Measurements from ENCODE around the gene TSPOAP1. TPM values are rescaled to one million over a fixed set of nuclear protein-coding genes. Genes with fewer than 3 reads are reported as not detected.

Gene TSPOAP1
- total and polyA plus RNA-seq, 10 of the 15 experiments (the other 5 are each of a cell fraction or from before 2014, with no cell fraction given), result 0.58 to 16.4 (median 4.2) TPM; not detected in 1

DNA sequence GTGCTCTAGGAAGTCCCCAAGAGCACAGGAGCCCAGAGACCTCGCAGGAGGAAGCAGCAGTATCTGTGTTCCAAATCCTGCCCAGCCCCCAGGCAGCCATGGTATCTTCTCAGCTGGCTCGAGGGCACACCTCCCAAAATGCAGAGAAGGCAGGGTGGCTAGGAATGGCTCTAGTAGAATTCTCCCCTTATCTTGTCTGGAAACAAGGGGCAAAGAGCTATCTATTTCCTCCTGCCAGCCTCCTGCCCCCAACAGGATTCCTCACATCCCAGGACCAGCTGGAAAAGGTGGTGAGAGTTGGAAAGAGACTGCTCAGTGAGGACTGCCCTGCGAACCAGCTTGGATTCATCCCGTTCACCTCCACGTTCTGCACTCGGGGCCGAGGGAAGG, 8.6 kb upstream of the TSPOAP1 start:
- DNase-seq (ENCODE audit: low read depth, low spot score) (no peak), FAIRE-seq (no peak), ATAC-seq (no peak)
- Histone ChIP-seq H3K27ac (ENCODE audit: control insufficient read depth, insufficient read depth) (peak overlapping the region; percentile 100), H3K4me3 (peak overlapping the region; percentile 83), H2AFZ (ENCODE audit: control insufficient read depth, low read depth, low read length) (no peak overlapping the region), H3K79me2 (ENCODE audit: control insufficient read depth, insufficient read depth, low read length) (peaks cover 96% of the 10 kb centered on the region), H3K27me3 (replicated peaks in 1 of 2; ENCODE audit: control insufficient read depth in 2 of 2, insufficient read depth in 2 of 2, low read length in 1 of 2) (no peaks in the 10 kb centered on the region), H3K9me3 (replicated peaks; ENCODE audit: control insufficient read depth, insufficient read depth, low read length) (no peaks in the 10 kb centered on the region), H3K4me1 (ENCODE audit: control insufficient read depth, insufficient read depth, low read length) (peaks cover 53% of the 10 kb centered on the region), H3K4me2 (ENCODE audit: control insufficient read depth, insufficient read depth) (peak overlapping the region; percentile 99), H3K36me3 (ENCODE audit: control insufficient read depth in 2 of 2, insufficient read depth in 2 of 2, low read length in 1 of 2) (no peaks in the 10 kb centered on the region), H4K20me1 (ENCODE audit: control insufficient read depth, insufficient read depth) (no peaks in the 10 kb centered on the region), H3K9ac (ENCODE audit: control insufficient read depth, insufficient read depth, low read length) (peak overlapping the region; percentile 100)
- CTCF ChIA-PET, result interaction anchor here (1.4 to 4.3 kb wide), 7 partner anchors 8 to 78 kb away, joined by 3 to 53 read pairs (median 18); partner anchors contain the start of genes RNF43, SUPT4H1 and TSPOAP1
- POLR2A ChIA-PET, result interaction anchor here (0.6 to 18.5 kb wide), 11 partner anchors 7 to 189 kb away, joined by 3 to 373 read pairs (median 6); partner anchors contain the start of genes MKS1, RNF43, SUPT4H1 and TSPOAP1
- SMC1A ChIA-PET (ENCODE audit: uncharacterized antibody, unreplicated experiment), result interaction anchor here (1.4 to 10.3 kb wide), 10 partner anchors 6 to 78 kb away, joined by 3 to 195 read pairs (median 10); partner anchors contain the start of genes RNF43, SUPT4H1 and TSPOAP1
- in situ Hi-C loops (cut with MboI) (loop anchor here (10.0 kb wide), 1 partner anchor 1498 kb away; no protein-coding TSS in a partner anchor), intact Hi-C loops (cut with micrococcal nuclease; ENCODE audit: unreplicated experiment) (loop anchor here (5.0 kb wide), 1 partner anchor 435 kb away; no protein-coding TSS in a partner anchor)
- TSS peak; percentile 87 for BruUV-seq (replicated peaks)
- 0% methylated on average over 7 of the region's 7 CpGs for WGBS (ENCODE audit: insufficient coverage, insufficient replicate concordance, low lambda C conversion rate, missing lambda C conversion rate)
- RAD21 ChIA-PET (ENCODE audit: unreplicated experiment), result interaction anchor here (0.9 to 18.1 kb wide), 14 partner anchors 7 to 105 kb away, joined by 3 to 323 read pairs (median 8); partner anchors contain the start of genes RNF43, SUPT4H1 and TSPOAP1
- TF ChIP-seq, protein P1, sequence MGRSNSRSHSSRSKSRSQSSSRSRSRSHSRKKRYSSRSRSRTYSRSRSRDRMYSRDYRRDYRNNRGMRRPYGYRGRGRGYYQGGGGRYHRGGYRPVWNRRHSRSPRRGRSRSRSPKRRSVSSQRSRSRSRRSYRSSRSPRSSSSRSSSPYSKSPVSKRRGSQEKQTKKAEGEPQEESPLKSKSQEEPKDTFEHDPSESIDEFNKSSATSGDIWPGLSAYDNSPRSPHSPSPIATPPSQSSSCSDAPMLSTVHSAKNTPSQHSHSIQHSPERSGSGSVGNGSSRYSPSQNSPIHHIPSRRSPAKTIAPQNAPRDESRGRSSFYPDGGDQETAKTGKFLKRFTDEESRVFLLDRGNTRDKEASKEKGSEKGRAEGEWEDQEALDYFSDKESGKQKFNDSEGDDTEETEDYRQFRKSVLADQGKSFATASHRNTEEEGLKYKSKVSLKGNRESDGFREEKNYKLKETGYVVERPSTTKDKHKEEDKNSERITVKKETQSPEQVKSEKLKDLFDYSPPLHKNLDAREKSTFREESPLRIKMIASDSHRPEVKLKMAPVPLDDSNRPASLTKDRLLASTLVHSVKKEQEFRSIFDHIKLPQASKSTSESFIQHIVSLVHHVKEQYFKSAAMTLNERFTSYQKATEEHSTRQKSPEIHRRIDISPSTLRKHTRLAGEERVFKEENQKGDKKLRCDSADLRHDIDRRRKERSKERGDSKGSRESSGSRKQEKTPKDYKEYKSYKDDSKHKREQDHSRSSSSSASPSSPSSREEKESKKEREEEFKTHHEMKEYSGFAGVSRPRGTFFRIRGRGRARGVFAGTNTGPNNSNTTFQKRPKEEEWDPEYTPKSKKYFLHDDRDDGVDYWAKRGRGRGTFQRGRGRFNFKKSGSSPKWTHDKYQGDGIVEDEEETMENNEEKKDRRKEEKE (IDR thresholded peaks at IDR 0.05), result peak; percentile 43; the same call in 1 of the 2 replicates
- TF ChIP-seq POLR2AphosphoS2 (IDR thresholded peaks at IDR 0.05; ENCODE audit: low read depth, low read length) (0 out of 2 replicates have a peak, but pooled peaks have one; percentile 13), KAT2A (conservative IDR thresholded peaks at IDR 0.05; ENCODE audit: control insufficient read depth, low read depth, low read length) (no peak), JUND (IDR thresholded peaks at IDR 0.05; ENCODE audit: low read depth, low read length) (peak; percentile 3; the same call in 1 of the 2 replicates), IRF4 (IDR thresholded peaks at IDR 0.05; ENCODE audit: low read depth, low read length) (no peak), WRNIP1 (IDR thresholded peaks at IDR 0.05; ENCODE audit: borderline replicate concordance, low read depth, low read length) (no peak), PRDM15 (CRISPR knock-in tag; IDR thresholded peaks at IDR 0.05) (0 out of 2 replicates have a peak, but pooled peaks have one; percentile 4), TAF1 (IDR thresholded peaks at IDR 0.05; ENCODE audit: borderline replicate concordance, low read depth, low read length) (peak; percentile 63; the same call in 1 of the 2 replicates), YY1 (IDR thresholded peaks at IDR 0.05; ENCODE audit: low read depth, low read length) (peak; percentile 87), LARP7 (IDR thresholded peaks at IDR 0.05) (peak; percentile 67; the same call in 1 of the 2 replicates), SMAD5 (IDR thresholded peaks at IDR 0.05; ENCODE audit: low read depth) (peak; percentile 85)
- TF ChIP-seq, protein P2, sequence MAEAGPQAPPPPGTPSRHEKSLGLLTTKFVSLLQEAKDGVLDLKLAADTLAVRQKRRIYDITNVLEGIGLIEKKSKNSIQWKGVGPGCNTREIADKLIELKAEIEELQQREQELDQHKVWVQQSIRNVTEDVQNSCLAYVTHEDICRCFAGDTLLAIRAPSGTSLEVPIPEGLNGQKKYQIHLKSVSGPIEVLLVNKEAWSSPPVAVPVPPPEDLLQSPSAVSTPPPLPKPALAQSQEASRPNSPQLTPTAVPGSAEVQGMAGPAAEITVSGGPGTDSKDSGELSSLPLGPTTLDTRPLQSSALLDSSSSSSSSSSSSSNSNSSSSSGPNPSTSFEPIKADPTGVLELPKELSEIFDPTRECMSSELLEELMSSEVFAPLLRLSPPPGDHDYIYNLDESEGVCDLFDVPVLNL (IDR thresholded peaks at IDR 0.05; ENCODE audit: low read depth, low read length), result no peak
- TF ChIP-seq, protein P3, sequence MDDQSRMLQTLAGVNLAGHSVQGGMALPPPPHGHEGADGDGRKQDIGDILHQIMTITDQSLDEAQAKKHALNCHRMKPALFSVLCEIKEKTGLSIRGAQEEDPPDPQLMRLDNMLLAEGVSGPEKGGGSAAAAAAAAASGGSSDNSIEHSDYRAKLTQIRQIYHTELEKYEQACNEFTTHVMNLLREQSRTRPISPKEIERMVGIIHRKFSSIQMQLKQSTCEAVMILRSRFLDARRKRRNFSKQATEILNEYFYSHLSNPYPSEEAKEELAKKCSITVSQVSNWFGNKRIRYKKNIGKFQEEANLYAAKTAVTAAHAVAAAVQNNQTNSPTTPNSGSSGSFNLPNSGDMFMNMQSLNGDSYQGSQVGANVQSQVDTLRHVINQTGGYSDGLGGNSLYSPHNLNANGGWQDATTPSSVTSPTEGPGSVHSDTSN (IDR thresholded peaks at IDR 0.05; ENCODE audit: insufficient replicate concordance, low read depth, low read length), result peak; percentile 12
- TF ChIP-seq, protein P4, sequence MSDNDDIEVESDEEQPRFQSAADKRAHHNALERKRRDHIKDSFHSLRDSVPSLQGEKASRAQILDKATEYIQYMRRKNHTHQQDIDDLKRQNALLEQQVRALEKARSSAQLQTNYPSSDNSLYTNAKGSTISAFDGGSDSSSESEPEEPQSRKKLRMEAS (IDR thresholded peaks at IDR 0.05; ENCODE audit: low read depth, low read length), result peak; percentile 21; the same call in 1 of the 2 replicates

All from GM12878 (cell line).